Skeletal muscle tissue (tissue), 4 donors: ENCODE results near the gene CCDC192. TPM values are rescaled to one million over a fixed set of nuclear protein-coding genes. Genes with fewer than 3 reads are reported as not detected.
"Not testable (repeated sequence)": the region's sequence is repeated elsewhere in the genome, so short reads cannot be mapped to it uniquely, and the experiment has no call there.

Source experiments
- H3K27ac ChIP-seq: one replicate; pipeline ENCODE4 v1.7.0; 2013; ENCODE audit warnings: mild to moderate bottlenecking, low read depth, low read length, inconsistent platforms
- H3K27me3 ChIP-seq, 3 donors: one replicate each; pipeline ENCODE4 v1.7.0; 2013; ENCODE audit warnings: low read length in 3 of 3; ENCODE audit not compliant: control insufficient read depth in 3 of 3, insufficient read depth in 3 of 3
- H3K36me3 ChIP-seq, 3 donors: one replicate each; pipeline ENCODE4 v1.7.0; 2013; ENCODE audit warnings: low read length in 3 of 3; ENCODE audit not compliant: control insufficient read depth in 3 of 3, insufficient read depth in 3 of 3
- H3K4me1 ChIP-seq, 3 donors: one replicate each; pipeline ENCODE4 v1.7.0; 2013; ENCODE audit warnings: low read length in 3 of 3, mild to moderate bottlenecking in 3 of 3; ENCODE audit not compliant: control insufficient read depth in 3 of 3, insufficient read depth in 3 of 3
- H3K4me3 ChIP-seq, 3 donors: one replicate each; pipeline ENCODE4 v1.7.0; 2013; ENCODE audit warnings: low read length in 3 of 3
- H3K9ac ChIP-seq, 3 donors: one replicate each; pipeline ENCODE4 v1.7.0; 2013; ENCODE audit warnings: low read length in 3 of 3, mild to moderate bottlenecking in 3 of 3, moderate library complexity in 2 of 3, low read depth in 1 of 3
- H3K9me3 ChIP-seq, 3 donors: one replicate each; pipeline ENCODE4 v1.7.0; 2013; ENCODE audit warnings: low read length in 3 of 3; ENCODE audit not compliant: control insufficient read depth in 3 of 3
- total RNA-seq: library from RNA; depleted of rRNA; stranded (reverse); fragments of >200 nt; gene quantifications from one replicate; pipeline ENCODE4 v1.2.3, GENCODE V29; 2014
- donor health status: Osteomylitis.

The CCDC192 gene
- total RNA-seq, 1 donor from 2014 or later = not detected

- no peak overlapping the region for H3K9ac ChIP-seq
- peaks cover 0 to 3% (median 2%) of the 10 kb centered on the region in 3 donors for H3K4me1 ChIP-seq
- H3K27ac ChIP-seq = no peak overlapping the region
- H3K36me3 ChIP-seq = no peaks in the 10 kb centered on the region
- no peaks in the 10 kb centered on the region for H3K27me3 ChIP-seq
- H3K9me3 ChIP-seq = no peaks in the 10 kb centered on the region
- H3K4me3 ChIP-seq = no peak overlapping the region
These were observed 22.5 kb downstream of the CCDC192 start for GRCh38 chr5:127725673-127726072.

- Histone ChIP-seq H3K27me3 (no peaks in the 10 kb centered on the region), H3K9me3 (no peaks in the 10 kb centered on the region), H3K4me1 (no peaks in the 10 kb centered on the region), H3K9ac (no peak overlapping the region), H3K36me3 (no peaks in the 10 kb centered on the region), H3K27ac (no peak overlapping the region), H3K4me3 (no peak overlapping the region)
These were observed 29.8 kb downstream of the CCDC192 start for GRCh38 chr5:127732963-127733362.

- H3K4me3 ChIP-seq, H3K9me3 ChIP-seq, H3K36me3 ChIP-seq, H3K4me1 ChIP-seq, H3K9ac ChIP-seq, H3K27ac ChIP-seq, H3K27me3 ChIP-seq: not testable (repeated sequence)
These were observed 36.2 kb downstream of the CCDC192 start for GRCh38 chr5:127739348-127739747.

- no peaks in the 10 kb centered on the region for H3K36me3 ChIP-seq
- H3K27ac ChIP-seq = no peak overlapping the region
- H3K4me1 ChIP-seq = no peaks in the 10 kb centered on the region
- H3K9me3 ChIP-seq = no peaks in the 10 kb centered on the region
- no peak overlapping the region for H3K4me3 ChIP-seq
- no peaks in the 10 kb centered on the region for H3K27me3 ChIP-seq
- no peak overlapping the region for H3K9ac ChIP-seq
These were observed 36.7 kb downstream of the CCDC192 start for GRCh38 chr5:127739807-127740384.

- no peaks in the 10 kb centered on the region for H3K9me3 ChIP-seq
- no peaks in the 10 kb centered on the region for H3K27me3 ChIP-seq
- no peaks in the 10 kb centered on the region for H3K4me1 ChIP-seq
- H3K9ac ChIP-seq = no peak overlapping the region
- no peak overlapping the region for H3K27ac ChIP-seq
- no peak overlapping the region for H3K4me3 ChIP-seq
- no peaks in the 10 kb centered on the region for H3K36me3 ChIP-seq
These were observed 38.2 kb downstream of the CCDC192 start for GRCh38 chr5:127741412-127741811.

GRCh38 chr5:127744241-127744640 is 41.0 kb downstream of the CCDC192 start:
- no peaks in the 10 kb centered on the region for H3K36me3 ChIP-seq
- no peak overlapping the region for H3K27ac ChIP-seq
- no peak overlapping the region for H3K9ac ChIP-seq
- no peaks in the 10 kb centered on the region for H3K9me3 ChIP-seq
- no peak overlapping the region for H3K4me3 ChIP-seq
- H3K4me1 ChIP-seq = no peaks in the 10 kb centered on the region
- no peaks in the 10 kb centered on the region for H3K27me3 ChIP-seq

- Histone ChIP-seq H3K9me3 (no peaks in the 10 kb centered on the region), H3K27ac (no peak overlapping the region), H3K4me3 (no peak overlapping the region), H3K36me3 (no peaks in the 10 kb centered on the region), H3K9ac (no peak overlapping the region), H3K27me3 (no peaks in the 10 kb centered on the region), H3K4me1 (no peaks in the 10 kb centered on the region)
These were observed 43.6 kb downstream of the CCDC192 start for GRCh38 chr5:127746756-127747155.

GRCh38 chr5:127752503-127753265 is 49.5 kb downstream of the CCDC192 start:
- not testable (repeated sequence) for H3K4me1 ChIP-seq, H3K9ac ChIP-seq

GRCh38 chr5:127754259-127754658 is 51.1 kb downstream of the CCDC192 start:
- Histone ChIP-seq H3K27ac (no peak overlapping the region), H3K9me3 (no peaks in the 10 kb centered on the region), H3K9ac (no peak overlapping the region), H3K27me3 (no peaks in the 10 kb centered on the region), H3K4me3 (no peak overlapping the region), H3K4me1 (no peaks in the 10 kb centered on the region), H3K36me3 (no peaks in the 10 kb centered on the region)

More at GRCh38 chr5:127752503-127753265, 49.5 kb downstream of the CCDC192 start:
- not testable (repeated sequence) for H3K9me3 ChIP-seq, H3K27ac ChIP-seq, H3K36me3 ChIP-seq, H3K27me3 ChIP-seq, H3K4me3 ChIP-seq

GRCh38 chr5:127754706-127755105 is 51.5 kb downstream of the CCDC192 start:
- Histone ChIP-seq H3K4me3 (no peak overlapping the region), H3K9ac (no peak overlapping the region), H3K4me1 (no peaks in the 10 kb centered on the region), H3K27me3 (no peaks in the 10 kb centered on the region), H3K27ac (no peak overlapping the region), H3K36me3 (no peaks in the 10 kb centered on the region), H3K9me3 (no peaks in the 10 kb centered on the region)
